K562 (cell line): ENCODE data around the gene MERTK.

Source experiments
- ASH1L ChIP-seq: fragments of 450-650 bp; IDR thresholded peaks from 2 replicates; pipeline ENCODE4 v1.6.1; 2018; ENCODE audit warnings: borderline replicate concordance, mild to moderate bottlenecking, low read depth; ENCODE audit not compliant: partially characterized antibody
- CHD2 ChIP-seq: IDR thresholded peaks from 2 replicates; pipeline ENCODE4 v1.6.1; 2011; ENCODE audit warnings: low read depth, low read length
- CREM ChIP-seq: IDR thresholded peaks from 2 replicates; pipeline ENCODE4 v1.6.1; 2014; ENCODE audit warnings: antibody characterized with exemption, low read depth
- CTCF ChIP-seq, 3 experiments: IDR thresholded peaks in 2 of 3; conservative IDR thresholded peaks in 1 of 3; 2 replicates each; pipeline ENCODE4 v1.5.1; 2011 to 2012; ENCODE audit warnings: low read length in 3 of 3, mild to moderate bottlenecking in 3 of 3, control low read depth in 2 of 3, improper control_type of control experiment in 1 of 3, inconsistent platforms in 1 of 3, low read depth in 1 of 3, mixed read lengths in 1 of 3, moderate library complexity in 1 of 3; ENCODE audit not compliant: insufficient read depth in 2 of 3
- DNMT1 ChIP-seq: fragments of 450-650 bp; IDR thresholded peaks from 2 replicates; pipeline ENCODE4 v1.6.1; 2016; ENCODE audit warnings: antibody characterized with exemption, mild to moderate bottlenecking
- POLR2A ChIP-seq: fragments of 450-650 bp; conservative IDR thresholded peaks from 2 replicates; pipeline ENCODE4 v1.6.1; 2016
- SIN3B ChIP-seq: fragments of 450-650 bp; IDR thresholded peaks from 2 replicates; pipeline ENCODE4 v1.6.1; 2017; ENCODE audit warnings: low read depth, mild to moderate bottlenecking, moderate library complexity
- YY1 ChIP-seq, 3 experiments: IDR thresholded peaks; 2 replicates each; pipeline ENCODE4 v1.6.1; 2011; ENCODE audit warnings: low read length in 2 of 3, mild to moderate bottlenecking in 2 of 3, moderate library complexity in 2 of 3, borderline replicate concordance in 1 of 3, control low read depth in 1 of 3, low read depth in 1 of 3; ENCODE audit not compliant: insufficient read depth in 3 of 3, insufficient replicate concordance in 2 of 3, control insufficient read depth in 1 of 3, insufficient read length in 1 of 3; ENCODE audit errors: extremely low read depth in 1 of 3
- ZNF274 ChIP-seq: IDR thresholded peaks from 2 replicates; pipeline ENCODE4 v1.6.1; 2011; ENCODE audit warnings: low read depth, mild to moderate bottlenecking, low read length, moderate library complexity, borderline replicate concordance
- TF ChIP-seq, protein P1 (sequence below): sonication (generic); formaldehyde crosslinking; IDR thresholded peaks from 2 replicates; pipeline ENCODE4 v1.5.0; 2020; ENCODE audit warnings: missing genetic modification reagents

DNA sequence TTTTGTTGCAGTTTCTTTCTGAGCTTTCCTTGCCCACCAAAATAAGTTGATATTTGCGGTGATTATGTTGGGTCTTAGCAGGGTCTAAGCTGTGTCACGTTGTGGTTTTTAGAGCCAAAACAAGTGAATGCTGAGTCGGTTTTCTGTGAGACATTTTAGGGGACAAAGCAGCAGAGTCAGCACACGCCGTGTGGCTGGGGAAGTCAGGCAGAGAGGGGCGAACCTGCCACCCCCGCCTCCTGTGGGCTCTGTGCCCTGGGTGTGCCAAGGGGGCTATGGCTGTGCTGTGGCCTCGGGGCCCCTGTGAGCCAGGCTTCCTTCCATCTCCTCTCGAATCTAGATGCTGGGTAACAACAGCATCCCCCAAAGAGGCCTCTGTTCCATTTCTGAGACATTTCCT is 125.8 kb downstream of the MERTK start:
- TF ChIP-seq, protein P1, sequence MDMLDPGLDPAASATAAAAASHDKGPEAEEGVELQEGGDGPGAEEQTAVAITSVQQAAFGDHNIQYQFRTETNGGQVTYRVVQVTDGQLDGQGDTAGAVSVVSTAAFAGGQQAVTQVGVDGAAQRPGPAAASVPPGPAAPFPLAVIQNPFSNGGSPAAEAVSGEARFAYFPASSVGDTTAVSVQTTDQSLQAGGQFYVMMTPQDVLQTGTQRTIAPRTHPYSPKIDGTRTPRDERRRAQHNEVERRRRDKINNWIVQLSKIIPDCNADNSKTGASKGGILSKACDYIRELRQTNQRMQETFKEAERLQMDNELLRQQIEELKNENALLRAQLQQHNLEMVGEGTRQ (CRISPR knock-in tag), result no peak
- TF ChIP-seq CREM, result no peak
- no peak for TF ChIP-seq DNMT1
- no peak for TF ChIP-seq CTCF (IDR thresholded peaks at IDR 0.05 in 2 of 3, conservative IDR thresholded peaks at IDR 0.05 in 1 of 3; ENCODE audit: insufficient read depth in 2 of 3, low read depth in 1 of 3, low read length in 3 of 3)
- TF ChIP-seq ZNF274, result no peak
- no peak for TF ChIP-seq ASH1L
- TF ChIP-seq YY1 (IDR thresholded peaks at IDR 0.05; ENCODE audit: borderline replicate concordance in 1 of 3, control insufficient read depth in 1 of 3, extremely low read depth in 1 of 3, insufficient read depth in 3 of 3, insufficient read length in 1 of 3, insufficient replicate concordance in 2 of 3, low read depth in 1 of 3, low read length in 2 of 3), result no peak
- no peak for TF ChIP-seq POLR2A
- TF ChIP-seq SIN3B, result no peak
- TF ChIP-seq CHD2, result no peak
